Stimulated activated naive CD4-positive, alpha-beta T cell (primary cell): ENCODE results near the gene ADCY9.
"Not testable (repeated sequence)": the region's sequence is repeated elsewhere in the genome, so short reads cannot be mapped to it uniquely, and the experiment has no call there.

Experiments used
- DNase-seq, 6 experiments: peaks; one replicate each; lab custom pipeline; 2025; lab: John Stamatoyannopoulos, UW

ADCY9 gene

GRCh38 chr16:4093495-4094126 lies 22.6 kb downstream of the ADCY9 start:
- DNase-seq = no peak

GRCh38 chr16:4092547-4093265 lies 23.5 kb downstream of the ADCY9 start:
- no peak for DNase-seq

DNA sequence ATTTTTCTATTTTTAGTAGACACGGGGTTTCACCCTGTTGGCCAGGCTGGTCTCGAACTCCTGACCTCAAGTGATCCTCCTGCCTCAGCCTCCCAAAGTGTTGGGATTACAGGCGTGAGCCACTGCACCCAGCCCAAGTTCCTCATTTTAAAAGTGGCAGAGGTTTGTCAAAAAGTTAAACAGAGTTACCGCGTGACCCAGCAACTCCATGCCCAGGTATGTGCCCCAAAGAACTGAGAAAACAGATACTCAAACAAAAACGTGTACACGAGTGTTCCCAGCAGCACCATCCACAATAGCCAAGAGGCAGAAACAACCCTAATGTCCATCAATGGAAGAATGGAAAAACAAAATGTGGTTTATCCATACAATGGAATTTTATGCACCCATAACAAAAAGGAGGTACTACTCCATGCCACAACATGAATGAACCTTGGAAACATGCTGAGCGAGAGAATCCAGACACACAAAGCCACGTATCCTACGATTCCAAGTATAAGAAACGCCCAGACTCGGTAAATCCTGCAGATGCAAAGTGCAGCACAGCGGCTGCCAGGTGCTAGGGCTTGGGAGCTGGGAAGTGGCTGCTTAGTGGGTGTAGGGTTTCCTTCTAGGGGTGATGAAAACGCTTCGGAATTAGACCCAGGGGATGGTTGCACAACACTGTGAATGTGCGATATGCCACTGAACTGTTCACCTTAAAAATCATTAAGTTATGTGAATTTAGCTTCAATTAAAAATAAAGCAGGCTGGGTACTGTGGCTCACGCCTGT lies 24.8 kb downstream of the ADCY9 start:
- no peak for DNase-seq

GRCh38 chr16:4090351-4090851 lies 25.8 kb downstream of the ADCY9 start:
- DNase-seq = no peak

DNA sequence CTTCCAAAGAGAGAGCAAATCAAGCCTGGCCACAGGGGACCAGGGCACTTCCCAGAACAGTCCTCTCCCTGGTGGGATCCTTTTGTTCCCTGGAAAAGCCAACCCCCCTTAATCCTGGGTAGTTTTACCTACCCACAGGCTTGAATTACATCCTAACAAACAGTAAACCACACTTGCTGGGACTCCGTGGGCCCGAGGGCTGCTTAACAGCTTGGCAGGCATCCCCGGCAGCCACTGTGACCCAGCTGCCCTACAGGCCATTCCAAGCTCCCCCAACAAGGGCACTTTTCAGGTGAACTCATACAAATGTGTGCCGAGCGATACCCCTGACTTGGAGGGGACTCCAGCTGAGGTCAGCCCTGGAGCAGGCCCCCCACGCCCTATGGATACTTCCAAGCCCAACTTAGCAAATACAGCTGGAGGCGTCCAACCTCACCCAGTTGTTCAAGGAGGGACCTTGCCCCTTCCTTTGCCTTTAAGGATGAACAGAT lies 26.4 kb downstream of the ADCY9 start:
- no peak for DNase-seq

- no peak for DNase-seq
Measured at GRCh38 chr16:4089251-4089810, 26.9 kb downstream of the ADCY9 start.

DNA sequence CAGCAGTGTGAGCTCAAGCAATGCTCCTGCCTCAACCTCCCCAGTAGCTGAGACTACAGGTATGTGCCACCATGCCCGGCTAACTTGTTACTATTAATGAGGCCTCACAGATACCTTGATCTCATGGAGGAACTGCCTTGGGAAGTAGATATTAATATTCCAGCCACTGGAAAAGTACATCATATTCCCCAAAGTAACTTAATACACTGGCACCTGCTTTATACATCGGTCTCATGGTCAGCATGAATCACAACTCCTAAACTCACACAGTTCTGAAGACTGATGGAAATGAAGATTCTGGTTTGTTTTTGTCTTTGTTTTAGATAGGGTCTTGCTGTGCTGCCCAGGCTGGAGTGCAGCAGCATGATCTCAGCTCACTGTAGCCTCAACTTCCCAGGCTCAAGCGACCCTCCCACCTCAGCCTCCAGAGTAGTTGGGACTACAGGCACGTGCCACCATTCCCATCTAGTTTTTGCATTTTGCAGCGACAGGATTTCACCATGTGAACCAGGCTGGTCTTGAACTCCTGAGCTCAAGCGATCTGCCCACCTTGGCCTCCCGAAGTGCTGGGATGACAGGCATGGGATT lies 28.2 kb downstream of the ADCY9 start:
- no peak for DNase-seq

- no peak for DNase-seq
Measured at GRCh38 chr16:4087099-4087885, 28.9 kb downstream of the ADCY9 start.

- DNase-seq = no peak
Measured at GRCh38 chr16:4086153-4086552, 30.1 kb downstream of the ADCY9 start.

DNA sequence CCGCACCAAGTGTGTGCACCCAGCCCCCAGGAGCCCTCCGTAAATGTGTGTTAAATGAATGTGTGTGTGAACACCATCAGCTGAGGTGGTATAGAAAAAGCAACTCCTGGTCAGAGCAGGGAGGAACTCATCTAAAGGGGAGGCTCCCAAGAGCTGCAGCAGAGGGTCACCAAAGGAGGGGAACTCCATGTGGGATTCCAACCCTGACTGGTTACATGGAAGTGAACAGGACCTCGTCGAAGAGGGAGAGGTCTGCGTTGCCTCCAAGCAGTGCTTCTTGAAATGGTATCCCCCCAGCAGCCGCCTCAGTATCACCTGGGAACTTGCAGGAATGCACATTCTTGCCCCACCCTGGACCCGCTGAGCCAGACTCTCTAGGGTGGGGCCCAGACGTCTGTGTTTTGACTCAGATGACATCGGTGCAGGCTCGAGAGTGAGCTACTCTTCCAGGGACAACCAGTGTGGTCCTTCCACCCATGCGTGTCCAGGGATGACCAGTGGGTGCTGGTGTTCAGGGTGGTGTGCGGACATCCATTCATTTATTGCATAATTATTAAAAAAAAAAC lies 30.8 kb downstream of the ADCY9 start:
- no peak for DNase-seq

DNA sequence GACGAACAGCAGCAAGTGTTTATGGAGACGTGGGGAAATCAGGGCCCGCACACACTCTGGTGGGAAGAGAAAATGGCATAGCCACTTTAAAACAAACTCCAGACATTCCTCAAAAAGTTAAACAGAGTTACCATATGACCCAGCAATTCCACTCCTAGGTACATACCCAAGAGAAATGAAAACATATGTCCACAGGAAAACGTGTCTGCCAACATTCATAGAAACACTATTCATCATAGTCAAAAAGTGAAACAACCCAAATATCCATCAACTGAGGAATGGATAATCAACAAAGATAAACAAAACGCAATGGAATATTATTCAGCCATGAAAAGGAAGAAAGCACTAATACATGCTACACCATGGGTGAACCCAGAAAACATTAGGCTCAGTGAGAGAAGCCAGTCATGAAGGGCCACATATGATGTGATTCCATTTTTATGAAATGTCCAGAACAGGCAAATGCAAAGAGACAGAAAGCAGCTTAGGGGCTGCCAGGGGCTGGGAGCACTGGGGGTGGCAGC lies 32.8 kb downstream of the ADCY9 start:
- DNase-seq = no peak

DNA sequence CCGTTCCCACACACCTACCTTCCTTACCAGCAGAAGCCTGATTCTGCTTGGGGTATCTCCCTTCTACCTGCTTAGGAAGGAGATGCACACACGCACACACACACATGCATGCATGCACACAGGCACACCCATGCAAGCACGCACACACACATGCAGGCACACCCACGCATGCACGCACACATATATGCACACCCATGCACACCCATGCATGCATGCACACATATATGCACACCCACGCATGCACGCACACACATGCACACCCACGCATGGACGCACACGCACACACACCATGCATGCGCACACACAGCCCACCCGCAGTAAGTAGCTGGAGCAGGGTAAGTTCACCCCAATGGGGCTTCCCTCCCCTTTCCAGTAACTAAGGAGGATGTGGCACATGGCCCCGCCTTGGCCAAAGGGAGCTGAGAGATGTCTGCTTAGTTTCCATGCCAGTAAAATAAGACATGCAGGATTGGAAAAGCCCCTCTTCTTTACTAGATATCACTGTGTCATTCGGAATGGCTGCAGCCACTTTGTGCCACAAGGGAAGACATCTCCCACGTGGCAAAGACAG lies 33.7 kb downstream of the ADCY9 start:
- no peak for DNase-seq

GRCh38 chr16:4081521-4082021 lies 34.7 kb downstream of the ADCY9 start:
- DNase-seq = peak; percentile 18 to 65 (median 44)

DNA sequence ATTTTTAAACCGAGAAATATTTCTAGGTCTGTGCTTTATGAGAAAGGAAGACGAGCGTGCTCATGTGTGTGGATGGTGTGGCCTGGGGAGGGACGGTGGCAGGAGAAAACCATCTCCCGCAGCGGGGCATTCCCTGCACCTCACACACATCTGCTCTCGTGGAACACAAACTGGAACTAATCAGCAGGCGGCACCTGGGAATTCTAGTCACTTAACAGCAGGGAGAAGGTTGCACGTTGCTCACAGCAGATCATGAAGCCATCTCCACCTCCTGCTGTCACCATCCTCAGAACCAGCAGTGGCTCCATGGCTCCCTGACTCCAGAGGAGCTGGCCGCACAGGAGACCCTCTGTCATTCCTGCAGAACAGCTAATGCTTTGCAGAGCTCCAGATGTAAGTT lies 35.2 kb downstream of the ADCY9 start:
- DNase-seq = no peak

- DNase-seq = peak in 2 of 6 experiments; percentile 5 to 22
Measured at GRCh38 chr16:4077174-4077649, 39.0 kb downstream of the ADCY9 start.

GRCh38 chr16:4075534-4075933 lies 40.7 kb downstream of the ADCY9 start:
- DNase-seq = no peak

DNA sequence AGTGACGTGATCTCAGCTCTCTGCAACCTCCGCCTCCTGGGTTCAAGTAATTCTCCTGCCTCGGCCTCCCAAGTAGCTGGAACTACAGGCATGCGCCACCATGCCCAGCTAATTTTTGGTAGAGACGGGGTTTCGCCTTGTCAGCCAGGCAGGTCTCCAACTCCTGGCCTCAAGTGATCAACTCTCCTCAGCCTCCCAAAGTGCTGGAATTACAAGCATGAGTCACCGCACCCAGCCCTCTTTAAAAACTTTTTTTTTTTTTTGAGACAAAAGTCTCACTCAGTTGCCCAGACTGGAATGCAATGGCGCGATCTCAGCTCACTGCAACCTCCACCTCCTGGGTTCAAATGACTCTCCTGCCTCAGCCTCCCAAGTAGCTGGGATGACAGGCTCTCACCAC lies 43.1 kb downstream of the ADCY9 start:
- DNase-seq = not testable (repeated sequence)

DNA sequence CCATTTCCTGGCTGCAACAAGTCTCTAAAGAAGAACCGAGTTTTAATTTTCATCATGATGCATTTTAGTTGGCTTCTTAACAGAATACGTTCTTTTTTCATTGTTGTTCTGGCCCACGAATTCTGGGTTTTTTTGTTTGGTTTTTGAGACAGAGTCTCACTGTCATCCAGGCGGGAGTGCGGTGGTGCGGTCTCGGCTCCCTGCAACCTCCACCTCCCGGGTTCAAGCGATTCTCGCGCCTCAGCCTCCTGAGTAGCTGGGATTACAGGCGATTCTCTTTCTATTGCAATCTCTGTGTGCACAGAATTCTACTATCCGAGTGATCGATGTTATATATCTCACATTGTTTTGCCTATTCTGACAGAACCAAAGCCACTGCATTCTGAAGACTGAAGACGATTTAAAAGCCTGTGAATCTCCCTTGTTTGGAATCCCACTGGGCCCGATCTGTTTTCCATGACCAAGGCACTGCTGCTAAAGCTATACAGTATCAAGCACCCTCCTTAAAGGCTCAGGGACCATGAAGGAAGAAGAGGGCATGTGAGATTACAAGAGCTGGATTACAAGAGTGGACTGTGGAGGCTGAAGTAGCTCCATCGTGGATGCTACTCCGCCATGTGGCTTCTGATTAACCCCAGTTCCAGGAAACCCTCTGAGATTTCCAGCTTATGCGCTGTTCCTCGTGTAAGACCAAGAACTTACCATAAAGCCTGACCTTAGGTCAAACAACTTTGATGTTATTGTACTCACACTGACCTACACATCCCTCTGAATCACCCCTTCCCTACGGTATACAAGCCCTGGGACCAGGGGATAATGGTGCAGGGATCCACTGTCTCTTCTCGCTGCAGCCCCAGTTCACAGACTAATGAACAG lies 44.3 kb downstream of the ADCY9 start:
- DNase-seq = no peak

GRCh38 chr16:4070936-4071335 lies 45.3 kb downstream of the ADCY9 start:
- no peak for DNase-seq
